ENCODE results near the gene PDZK1IP1. TPM values are rescaled to one million over a fixed set of nuclear protein-coding genes. Genes with fewer than 3 reads are reported as not detected.

PDZK1IP1 gene
- total RNA-seq, 1 donor from 2014 or later, result 22.6 TPM

DNA sequence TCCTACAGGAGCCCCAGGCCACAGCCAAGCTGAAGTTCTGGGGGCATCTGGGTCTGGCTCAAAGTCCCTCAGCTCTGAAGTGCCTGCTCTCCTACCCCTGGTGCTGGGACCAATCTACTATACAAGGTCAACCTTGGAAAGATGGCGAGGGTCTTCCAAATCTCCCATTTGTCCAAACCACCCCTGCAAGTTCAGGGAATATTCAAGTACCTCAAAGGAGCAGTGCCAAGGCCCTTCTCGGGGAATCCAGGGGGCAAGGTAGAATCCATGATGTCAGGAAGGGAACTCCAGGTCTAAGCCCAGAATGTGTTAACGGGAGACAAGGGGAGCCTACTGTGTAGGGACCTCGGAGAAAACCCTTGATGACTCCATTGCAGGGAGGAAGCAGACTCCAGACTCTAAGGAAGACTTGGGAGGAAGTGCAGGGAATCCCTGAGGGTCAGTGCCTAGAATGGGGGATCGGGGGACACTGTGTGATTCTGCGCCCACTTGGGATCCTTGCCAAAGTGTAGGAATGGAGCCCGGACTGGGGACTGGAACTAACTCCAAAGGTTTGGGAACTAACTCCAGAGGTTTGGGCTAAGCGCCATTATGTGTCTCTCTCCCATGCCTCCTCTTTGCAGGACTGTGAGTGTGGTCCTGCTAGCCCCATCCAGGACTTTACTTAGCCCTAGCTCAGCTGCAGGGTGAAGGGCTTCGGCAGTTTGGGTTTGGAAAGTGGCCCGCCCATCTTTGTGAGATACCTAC lies 33.5 kb upstream of the PDZK1IP1 start:
- H3K4me1 ChIP-seq, result peaks cover 32% of the 10 kb centered on the region
- DNase-seq (no peak), ATAC-seq (no peak)
- H3K27me3 ChIP-seq (ENCODE audit: low read depth), result peaks cover 70% of the 10 kb centered on the region
- H3K9me3 ChIP-seq, result no peaks in the 10 kb centered on the region
- no peaks in the 10 kb centered on the region for H3K36me3 ChIP-seq
- no peak overlapping the region for H3K4me3 ChIP-seq
- no peak overlapping the region for H3K27ac ChIP-seq
- TF ChIP-seq, protein P1, sequence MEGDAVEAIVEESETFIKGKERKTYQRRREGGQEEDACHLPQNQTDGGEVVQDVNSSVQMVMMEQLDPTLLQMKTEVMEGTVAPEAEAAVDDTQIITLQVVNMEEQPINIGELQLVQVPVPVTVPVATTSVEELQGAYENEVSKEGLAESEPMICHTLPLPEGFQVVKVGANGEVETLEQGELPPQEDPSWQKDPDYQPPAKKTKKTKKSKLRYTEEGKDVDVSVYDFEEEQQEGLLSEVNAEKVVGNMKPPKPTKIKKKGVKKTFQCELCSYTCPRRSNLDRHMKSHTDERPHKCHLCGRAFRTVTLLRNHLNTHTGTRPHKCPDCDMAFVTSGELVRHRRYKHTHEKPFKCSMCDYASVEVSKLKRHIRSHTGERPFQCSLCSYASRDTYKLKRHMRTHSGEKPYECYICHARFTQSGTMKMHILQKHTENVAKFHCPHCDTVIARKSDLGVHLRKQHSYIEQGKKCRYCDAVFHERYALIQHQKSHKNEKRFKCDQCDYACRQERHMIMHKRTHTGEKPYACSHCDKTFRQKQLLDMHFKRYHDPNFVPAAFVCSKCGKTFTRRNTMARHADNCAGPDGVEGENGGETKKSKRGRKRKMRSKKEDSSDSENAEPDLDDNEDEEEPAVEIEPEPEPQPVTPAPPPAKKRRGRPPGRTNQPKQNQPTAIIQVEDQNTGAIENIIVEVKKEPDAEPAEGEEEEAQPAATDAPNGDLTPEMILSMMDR (IDR thresholded peaks at IDR 0.05), result no peak
- intact Hi-C loops (cut with DNase I), result no loop called here

DNA sequence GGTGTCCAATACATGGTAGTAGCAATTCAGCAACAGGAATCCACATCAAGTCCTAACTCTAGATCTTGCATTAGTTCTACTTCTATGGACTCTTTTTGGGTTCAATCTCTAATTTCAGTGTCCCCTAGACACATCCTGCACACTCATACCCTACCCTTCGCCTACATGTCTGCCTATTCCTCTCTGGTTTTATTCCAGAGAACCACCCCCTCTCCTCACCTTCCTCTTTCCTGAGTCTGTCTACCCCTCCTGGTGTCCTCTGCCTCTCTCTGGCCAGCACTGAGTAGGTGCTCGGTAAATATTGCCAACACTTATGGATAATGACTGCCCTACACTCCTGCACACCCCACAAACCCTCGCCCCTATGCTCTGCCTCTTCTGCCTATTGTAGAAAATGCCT lies 32.6 kb upstream of the PDZK1IP1 start:
- Histone ChIP-seq H3K27ac (no peak overlapping the region), H3K4me1 (peaks cover 27% of the 10 kb centered on the region), H3K36me3 (no peaks in the 10 kb centered on the region), H3K4me3 (no peak overlapping the region), H3K27me3 (ENCODE audit: low read depth) (peaks cover 61% of the 10 kb centered on the region), H3K9me3 (no peaks in the 10 kb centered on the region)
- DNase-seq (no peak), ATAC-seq (no peak)
- TF ChIP-seq, protein P1 (IDR thresholded peaks at IDR 0.05), result no peak
- intact Hi-C loops (cut with DNase I), result no loop called here

DNA sequence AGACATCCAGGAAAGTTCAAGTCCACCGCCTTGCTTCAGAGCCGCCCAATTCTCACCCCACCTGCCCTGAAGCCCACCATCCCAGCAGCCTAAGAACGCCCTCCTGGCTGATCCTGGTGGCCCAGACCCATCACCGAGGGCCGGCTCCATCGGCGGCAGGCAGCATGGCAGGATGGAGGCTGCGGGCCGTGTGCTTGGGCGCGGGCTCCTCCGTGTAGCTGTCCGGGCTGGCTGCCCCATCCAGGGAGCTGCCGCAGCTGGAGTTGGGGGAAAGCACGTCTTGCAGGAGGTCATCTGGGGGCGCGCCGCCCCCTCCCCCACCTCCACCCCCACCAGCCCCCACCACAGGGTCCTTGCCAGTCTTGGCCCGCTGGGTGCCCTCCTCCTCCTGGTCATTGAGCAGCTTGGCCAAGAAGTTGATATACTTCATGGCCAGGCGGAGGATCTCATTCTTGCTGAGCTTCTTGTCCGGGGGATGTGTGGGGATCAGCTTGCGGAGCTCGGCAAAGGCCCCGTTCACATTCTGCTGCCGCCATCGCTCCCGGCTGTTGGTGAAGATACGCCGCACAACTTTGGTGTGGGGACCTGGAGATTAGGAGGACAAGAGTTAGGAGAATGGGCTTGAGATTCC lies 29.9 kb upstream of the PDZK1IP1 start:
- TF ChIP-seq, protein P1 (IDR thresholded peaks at IDR 0.05), result no peak
- Histone ChIP-seq H3K9me3 (no peaks in the 10 kb centered on the region), H3K36me3 (no peaks in the 10 kb centered on the region), H3K27ac (no peak overlapping the region), H3K27me3 (ENCODE audit: low read depth) (peaks cover 33% of the 10 kb centered on the region), H3K4me1 (peaks cover 2% of the 10 kb centered on the region), H3K4me3 (no peak overlapping the region)
- ATAC-seq (no peak), DNase-seq (no peak)
- intact Hi-C loops (cut with DNase I), result no loop called here

DNA sequence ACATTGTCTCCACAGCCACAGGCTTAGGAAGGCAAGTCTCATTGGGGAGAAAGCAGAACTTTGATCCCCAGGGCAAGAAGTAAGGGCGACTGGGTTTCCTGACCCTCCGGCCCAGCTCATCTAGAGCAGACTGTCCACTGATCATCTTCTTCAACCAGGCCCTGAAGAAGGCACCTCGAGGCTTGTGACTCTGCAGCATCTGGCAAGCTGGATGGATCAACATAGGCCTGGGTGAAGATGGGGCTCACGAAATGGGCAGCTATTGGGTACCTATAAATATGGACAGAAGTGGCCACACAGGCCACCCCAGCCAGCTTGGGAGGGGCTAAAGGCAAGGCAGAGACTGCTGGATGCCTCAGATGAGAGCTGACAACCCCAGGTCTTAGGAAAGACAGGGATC lies 29.2 kb upstream of the PDZK1IP1 start:
- TF ChIP-seq, protein P1 (IDR thresholded peaks at IDR 0.05), result no peak
- no peak for DNase-seq
- Histone ChIP-seq H3K27me3 (ENCODE audit: low read depth) (peaks cover 27% of the 10 kb centered on the region), H3K27ac (no peak overlapping the region), H3K9me3 (no peaks in the 10 kb centered on the region), H3K4me1 (no peaks in the 10 kb centered on the region), H3K36me3 (no peaks in the 10 kb centered on the region), H3K4me3 (no peak overlapping the region)
- no peak for ATAC-seq
- intact Hi-C loops (cut with DNase I), result no loop called here

DNA sequence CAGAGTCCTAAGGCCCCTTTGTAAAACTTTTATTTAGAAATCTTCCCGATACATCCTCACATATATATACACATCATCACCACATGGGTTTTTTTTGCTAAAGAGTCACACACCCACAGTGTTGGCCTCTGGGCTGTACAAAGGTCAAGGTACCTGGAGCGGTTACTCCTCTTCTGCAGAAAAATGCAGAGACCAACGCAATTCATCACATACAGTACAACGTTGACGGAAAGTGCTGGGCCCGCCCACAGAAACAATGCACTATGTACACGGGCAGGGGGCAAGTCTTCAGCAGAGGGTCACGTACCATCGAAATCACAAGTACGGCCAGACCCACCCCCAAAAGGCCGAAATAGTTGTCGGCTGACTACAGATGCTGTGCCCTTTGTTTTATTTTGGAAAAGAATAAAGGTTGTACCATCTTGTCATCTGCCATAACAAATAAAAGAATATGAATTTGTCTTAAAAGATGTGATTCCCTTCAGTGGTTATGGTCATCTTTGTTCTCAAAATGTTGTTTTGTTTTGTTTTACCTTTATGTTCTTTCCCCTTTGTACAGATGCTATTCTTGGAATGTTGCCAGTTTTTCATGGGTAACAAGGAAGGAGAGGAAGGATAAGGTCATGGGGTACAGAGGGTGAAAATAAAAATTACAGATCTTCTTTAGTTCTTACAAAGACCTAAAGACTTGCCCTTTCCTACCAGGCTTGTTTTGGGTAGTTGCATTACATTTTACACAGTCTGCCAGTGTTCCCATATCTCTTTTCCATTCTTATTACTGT lies 26.6 kb upstream of the PDZK1IP1 start:
- no peaks in the 10 kb centered on the region for H3K9me3 ChIP-seq
- intact Hi-C loops (cut with DNase I), result no loop called here
- no peak overlapping the region for H3K4me3 ChIP-seq
- no peaks in the 10 kb centered on the region for H3K36me3 ChIP-seq
- peaks cover 16% of the 10 kb centered on the region for H3K4me1 ChIP-seq
- TF ChIP-seq, protein P1 (IDR thresholded peaks at IDR 0.05), result no peak
- DNase-seq, result no peak
- no peak overlapping the region for H3K27ac ChIP-seq
- H3K27me3 ChIP-seq (ENCODE audit: low read depth), result peaks cover 5% of the 10 kb centered on the region
- no peak for ATAC-seq
